NCI-H146 treated with DMSO at 0.1 percent for 48 hours (cell line): ENCODE results near the gene NAP1L3.
A peak's percentile ranks its signal among the peaks of the same experiment; 100 is the strongest.

Experiments used
- DNase-seq: peaks from one replicate; lab custom pipeline; 2025; ENCODE audit not compliant: unreplicated experiment; lab: John Stamatoyannopoulos, UW

Gene NAP1L3

GRCh38 chrX:93673056-93673868 is at the start of gene NAP1L3:
NAP1L3 (minus strand) TSS chrX:93673578; CDS start chrX:93673304, 274 bp downstream.
- peak; percentile 86 for DNase-seq

GRCh38 chrX:93711076-93711475 is 37.7 kb upstream of the NAP1L3 start:
- DNase-seq = no peak

- no peak for DNase-seq
Observed at GRCh38 chrX:93703701-93704100, 30.3 kb upstream of the NAP1L3 start.

GRCh38 chrX:93695981-93696380 is 22.6 kb upstream of the NAP1L3 start:
- DNase-seq = peak; percentile 15

- DNase-seq = peak; percentile 77
Observed at GRCh38 chrX:93673869-93674271, 492 bp upstream of the NAP1L3 start, which contains the start of gene FAM133A. FAM133A (plus strand) TSS chrX:93674206; CDS start chrX:93709420, 35,214 bp downstream.

GRCh38 chrX:93660575-93660974 is 12.8 kb downstream of the NAP1L3 start:
- DNase-seq = no peak

- no peak for DNase-seq
Observed at GRCh38 chrX:93649381-93649780, 24.0 kb downstream of the NAP1L3 start.

- DNase-seq = no peak
Observed at GRCh38 chrX:93637591-93637990, 35.8 kb downstream of the NAP1L3 start.
